Fibroblast of mammary gland (primary cell): Measurements from ENCODE around the gene CREB5.
A peak's percentile ranks its signal among the peaks of the same experiment; 100 is the strongest.
"Not testable (repeated sequence)": the region's sequence is repeated elsewhere in the genome, so short reads cannot be mapped to it uniquely, and the experiment has no call there.

Experiments
- DNase-seq: peaks from one replicate; pipeline ENCODE4 v3.0.0-alpha.2; 2010; ENCODE audit warnings: low read depth
- H3K4me3 ChIP-seq: 2 replicates; pipeline ENCODE4 v1.5.1; 2011; ENCODE audit warnings: low read depth, mild to moderate bottlenecking, low read length, moderate library complexity; ENCODE audit not compliant: control insufficient read depth
- CTCF ChIP-seq: conservative IDR thresholded peaks from 2 replicates; pipeline ENCODE4 v1.5.1; 2011; ENCODE audit warnings: low read depth, low read length, inconsistent platforms; ENCODE audit not compliant: control insufficient read depth, insufficient read depth

CREB5 gene

GRCh38 chr7:28544453-28545117, 132.3 kb downstream of the CREB5 start:
- no peak overlapping the region for H3K4me3 ChIP-seq
- DNase-seq, result no peak
- TF ChIP-seq CTCF, result no peak

GRCh38 chr7:28546067-28546466, 133.7 kb downstream of the CREB5 start:
- DNase-seq, result no peak
- no peak for TF ChIP-seq CTCF

DNA sequence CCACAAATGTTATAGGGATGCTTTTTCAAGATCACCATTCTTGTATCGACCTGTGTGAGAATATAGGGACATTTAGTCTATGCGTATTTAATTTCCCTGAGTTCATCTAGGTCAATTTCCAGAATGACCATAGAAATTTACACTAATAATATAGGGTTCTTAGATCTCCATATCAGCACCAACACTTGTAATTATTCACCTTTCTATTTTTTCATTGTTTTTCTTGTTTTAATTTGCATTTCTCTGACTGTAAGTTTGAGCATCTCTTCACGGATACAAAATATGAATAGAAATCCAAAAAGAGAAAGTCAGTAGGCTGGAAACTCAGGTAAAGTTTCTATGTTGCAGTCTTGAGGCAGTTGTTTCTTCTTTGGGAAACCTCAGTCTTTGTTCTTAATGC, 134.8 kb downstream of the CREB5 start:
- no peak overlapping the region for H3K4me3 ChIP-seq
- DNase-seq, result no peak
- TF ChIP-seq CTCF, result no peak

More at GRCh38 chr7:28546067-28546466, 133.7 kb downstream of the CREB5 start:
- no peak overlapping the region for H3K4me3 ChIP-seq

- H3K4me3 ChIP-seq, result no peak overlapping the region
- DNase-seq, result no peak
- no peak for TF ChIP-seq CTCF
Measured at GRCh38 chr7:28548416-28548815, 136.1 kb downstream of the CREB5 start.

DNA sequence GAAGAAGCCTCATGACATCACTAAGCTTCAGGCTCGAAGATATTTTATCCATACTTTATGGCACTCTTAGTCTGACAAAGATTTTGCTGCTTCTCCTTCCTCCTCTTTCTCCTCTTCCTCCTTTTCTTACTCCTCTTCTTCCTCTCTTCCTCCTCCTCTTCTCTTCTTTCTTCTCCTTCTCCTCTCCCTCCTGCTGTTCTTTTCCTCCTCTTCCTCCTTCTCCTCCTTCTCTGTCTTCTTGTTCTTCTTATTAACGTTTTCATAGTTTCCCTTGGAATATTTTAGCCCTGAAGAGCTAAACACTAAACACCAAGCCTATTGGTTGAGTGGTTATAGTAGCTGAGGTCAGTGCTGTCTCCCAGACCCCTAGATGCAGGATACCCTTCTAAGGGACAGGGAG, 137.7 kb downstream of the CREB5 start:
- no peak for DNase-seq
- no peak overlapping the region for H3K4me3 ChIP-seq
- no peak for TF ChIP-seq CTCF

GRCh38 chr7:28550580-28551186, 138.4 kb downstream of the CREB5 start:
- no peak overlapping the region for H3K4me3 ChIP-seq
- no peak for DNase-seq
- TF ChIP-seq CTCF, result no peak

DNA sequence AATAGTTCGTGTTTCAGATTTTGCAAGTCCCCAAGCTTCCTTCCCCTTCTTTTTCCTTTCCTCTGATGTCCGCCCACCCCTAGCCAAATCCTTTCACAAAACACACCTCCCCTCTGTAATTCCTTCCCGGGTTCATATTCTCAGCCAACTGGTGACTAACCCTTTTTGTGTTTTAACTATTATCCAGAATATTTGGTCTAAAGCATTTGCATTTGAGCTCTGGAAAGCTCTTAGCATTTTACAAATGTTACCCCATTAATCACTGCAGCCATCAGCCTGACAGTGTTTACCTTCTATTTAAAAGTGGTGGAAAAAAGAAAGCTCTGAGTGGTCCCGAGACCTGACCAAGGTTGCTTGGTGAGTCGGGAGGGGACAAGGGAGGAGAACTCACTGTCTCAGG, 139.0 kb downstream of the CREB5 start:
- peak; percentile 16 for DNase-seq
- H3K4me3 ChIP-seq, result no peak overlapping the region
- no peak for TF ChIP-seq CTCF

GRCh38 chr7:28551766-28552165, 139.4 kb downstream of the CREB5 start:
- not testable (repeated sequence) for H3K4me3 ChIP-seq, DNase-seq
